Upper lobe of right lung (tissue), 1 donor: ENCODE measurements around the gene UNC5C. TPM values are rescaled to one million over a fixed set of nuclear protein-coding genes. Genes with fewer than 3 reads are reported as not detected.
A peak's percentile ranks its signal among the peaks of the same experiment; 100 is the strongest.

Source experiments
- ATAC-seq: fragments of 200-7000 bp; cut with Tn5 transposase; one replicate; pipeline ENCODE4 v1.9.1; 2020; ENCODE audit warnings: mild to moderate bottlenecking, moderate library complexity
- DNase-seq: peaks from one replicate; pipeline ENCODE4 v3.0.0-alpha.2; 2020
- H3K27ac ChIP-seq: fragments of 200-600 bp; one replicate; pipeline ENCODE4 v1.8.0; 2022
- H3K27me3 ChIP-seq: fragments of 200-600 bp; one replicate; pipeline ENCODE4 v1.8.0; 2022; ENCODE audit warnings: mild to moderate bottlenecking
- H3K36me3 ChIP-seq: fragments of 200-600 bp; one replicate; pipeline ENCODE4 v1.8.0; 2022
- H3K4me1 ChIP-seq: fragments of 200-600 bp; one replicate; pipeline ENCODE4 v1.8.0; 2022
- H3K4me3 ChIP-seq: fragments of 200-600 bp; one replicate; pipeline ENCODE4 v1.8.0; 2022; ENCODE audit warnings: mild to moderate bottlenecking
- H3K9me3 ChIP-seq: fragments of 200-600 bp; one replicate; pipeline ENCODE4 v1.8.0; 2022
- intact Hi-C: fragments of 100-400 bp; cut with DNase I; formaldehyde crosslinking; loops from one replicate; pipeline ENCODE4 v1.11.0; 2022
- total RNA-seq: library from RNA; stranded (reverse); fragmentation: NEBNext Ultra II Directional; extraction: Animal tissue kit (Norgen Biotek cat#: 25700); gene quantifications from one replicate; pipeline ENCODE4 v1.2.1, GENCODE V29; 2021
- TF ChIP-seq, protein P1 (sequence below): fragments of 200-600 bp; IDR thresholded peaks from one replicate; pipeline ENCODE4 v1.8.0; 2022; ENCODE audit warnings: antibody characterized with exemption
- donor health status: DM: no; HTN: yes; CAD: no; lungs with severe emphysema.

The UNC5C gene
- total RNA-seq, 1 donor from 2014 or later, result 6.7 TPM

- DNase-seq (no peak), ATAC-seq (no peak)
- Histone ChIP-seq H3K4me1 (no peaks in the 10 kb centered on the region), H3K27ac (no peak overlapping the region), H3K27me3 (no peaks in the 10 kb centered on the region), H3K9me3 (no peaks in the 10 kb centered on the region), H3K4me3 (no peak overlapping the region), H3K36me3 (no peaks in the 10 kb centered on the region)
- intact Hi-C loops, result no loop called here
- TF ChIP-seq, protein P1, sequence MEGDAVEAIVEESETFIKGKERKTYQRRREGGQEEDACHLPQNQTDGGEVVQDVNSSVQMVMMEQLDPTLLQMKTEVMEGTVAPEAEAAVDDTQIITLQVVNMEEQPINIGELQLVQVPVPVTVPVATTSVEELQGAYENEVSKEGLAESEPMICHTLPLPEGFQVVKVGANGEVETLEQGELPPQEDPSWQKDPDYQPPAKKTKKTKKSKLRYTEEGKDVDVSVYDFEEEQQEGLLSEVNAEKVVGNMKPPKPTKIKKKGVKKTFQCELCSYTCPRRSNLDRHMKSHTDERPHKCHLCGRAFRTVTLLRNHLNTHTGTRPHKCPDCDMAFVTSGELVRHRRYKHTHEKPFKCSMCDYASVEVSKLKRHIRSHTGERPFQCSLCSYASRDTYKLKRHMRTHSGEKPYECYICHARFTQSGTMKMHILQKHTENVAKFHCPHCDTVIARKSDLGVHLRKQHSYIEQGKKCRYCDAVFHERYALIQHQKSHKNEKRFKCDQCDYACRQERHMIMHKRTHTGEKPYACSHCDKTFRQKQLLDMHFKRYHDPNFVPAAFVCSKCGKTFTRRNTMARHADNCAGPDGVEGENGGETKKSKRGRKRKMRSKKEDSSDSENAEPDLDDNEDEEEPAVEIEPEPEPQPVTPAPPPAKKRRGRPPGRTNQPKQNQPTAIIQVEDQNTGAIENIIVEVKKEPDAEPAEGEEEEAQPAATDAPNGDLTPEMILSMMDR, result no peak
Measured at GRCh38 chr4:95212692-95213091, 336.1 kb downstream of the UNC5C start.

DNA sequence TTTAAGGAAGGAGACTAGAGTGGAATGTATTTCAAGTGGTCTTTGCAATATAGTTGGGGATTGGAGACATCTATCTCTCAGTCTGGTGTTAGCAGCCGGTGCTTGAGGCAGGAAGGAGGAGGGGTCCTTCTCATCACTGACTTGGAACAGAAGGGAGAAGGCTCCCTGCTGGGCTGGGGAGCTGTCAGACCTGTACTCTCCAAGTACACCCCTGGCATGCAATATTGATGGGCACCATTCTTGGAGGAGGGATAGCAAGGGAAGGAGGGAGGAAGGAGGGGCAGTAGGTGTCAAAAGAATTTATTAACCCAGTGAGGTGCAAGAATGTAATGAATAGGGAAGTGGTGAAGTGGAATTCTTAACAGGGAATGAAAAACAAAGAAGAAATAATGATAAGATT lies 338.8 kb downstream of the UNC5C start:
- Histone ChIP-seq H3K36me3 (no peaks in the 10 kb centered on the region), H3K9me3 (no peaks in the 10 kb centered on the region), H3K27me3 (no peaks in the 10 kb centered on the region), H3K4me1 (no peaks in the 10 kb centered on the region), H3K27ac (no peak overlapping the region), H3K4me3 (no peak overlapping the region)
- DNase-seq (no peak), ATAC-seq (no peak)
- TF ChIP-seq, protein P1, result no peak
- intact Hi-C loops, result no loop called here

DNA sequence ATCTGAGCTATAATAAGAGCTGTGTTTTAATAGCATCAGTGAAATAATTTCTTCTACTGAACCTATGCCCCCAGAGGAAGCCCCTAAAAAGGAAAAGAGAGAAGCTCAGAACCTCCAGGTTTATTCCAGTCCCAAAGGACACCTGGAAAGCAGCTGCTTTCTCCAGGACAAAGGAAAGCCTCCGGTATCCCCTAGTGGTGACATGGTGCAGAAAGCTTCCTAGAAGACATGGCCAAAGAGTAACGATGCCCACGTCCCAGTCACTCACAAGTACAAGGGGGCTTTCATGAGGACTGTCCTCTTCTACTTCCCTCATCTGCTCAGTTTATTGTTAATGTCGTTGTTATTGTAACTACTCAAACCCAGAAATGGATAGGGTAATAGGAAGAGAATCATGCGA lies 343.9 kb downstream of the UNC5C start:
- DNase-seq, result no peak
- H3K27me3 ChIP-seq, result no peaks in the 10 kb centered on the region
- intact Hi-C loops, result no loop called here
- no peak overlapping the region for H3K4me3 ChIP-seq
- H3K27ac ChIP-seq, result no peak overlapping the region
- ATAC-seq, result no peak
- no peaks in the 10 kb centered on the region for H3K4me1 ChIP-seq
- no peaks in the 10 kb centered on the region for H3K36me3 ChIP-seq
- no peaks in the 10 kb centered on the region for H3K9me3 ChIP-seq
- TF ChIP-seq, protein P1, result no peak

- TF ChIP-seq, protein P1, result no peak
- Histone ChIP-seq H3K4me1 (no peaks in the 10 kb centered on the region), H3K36me3 (no peaks in the 10 kb centered on the region), H3K27me3 (no peaks in the 10 kb centered on the region), H3K4me3 (no peak overlapping the region), H3K9me3 (no peaks in the 10 kb centered on the region), H3K27ac (no peak overlapping the region)
- intact Hi-C loops, result no loop called here
- ATAC-seq, result no peak
- no peak for DNase-seq
Measured at GRCh38 chr4:95204267-95204844, 344.4 kb downstream of the UNC5C start.

DNA sequence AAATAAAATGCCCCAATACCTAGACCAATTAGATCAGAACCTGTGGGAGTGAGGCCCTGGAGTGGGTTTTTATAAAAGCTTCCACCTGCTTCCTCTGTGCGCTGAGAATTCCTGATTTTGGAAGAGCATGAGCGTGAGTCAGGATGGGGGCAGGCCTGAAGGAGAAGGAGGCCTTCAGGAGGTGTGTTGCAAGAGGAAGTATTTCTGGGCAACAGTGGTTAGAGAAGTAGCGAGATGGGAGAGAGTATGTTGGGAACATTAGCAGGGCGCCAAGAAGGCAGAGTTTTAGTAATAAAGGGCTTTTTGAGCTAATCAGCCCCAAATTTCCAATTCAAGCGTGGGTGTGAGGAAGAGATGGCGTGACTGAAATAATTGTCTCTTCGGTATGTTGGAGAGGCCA lies 349.8 kb downstream of the UNC5C start:
- Histone ChIP-seq H3K4me3 (no peak overlapping the region), H3K9me3 (no peaks in the 10 kb centered on the region), H3K27me3 (no peaks in the 10 kb centered on the region), H3K36me3 (no peaks in the 10 kb centered on the region), H3K27ac (no peak overlapping the region), H3K4me1 (no peaks in the 10 kb centered on the region)
- TF ChIP-seq, protein P1, result no peak
- intact Hi-C loops, result no loop called here
- DNase-seq (no peak), ATAC-seq (peak; percentile 50)

DNA sequence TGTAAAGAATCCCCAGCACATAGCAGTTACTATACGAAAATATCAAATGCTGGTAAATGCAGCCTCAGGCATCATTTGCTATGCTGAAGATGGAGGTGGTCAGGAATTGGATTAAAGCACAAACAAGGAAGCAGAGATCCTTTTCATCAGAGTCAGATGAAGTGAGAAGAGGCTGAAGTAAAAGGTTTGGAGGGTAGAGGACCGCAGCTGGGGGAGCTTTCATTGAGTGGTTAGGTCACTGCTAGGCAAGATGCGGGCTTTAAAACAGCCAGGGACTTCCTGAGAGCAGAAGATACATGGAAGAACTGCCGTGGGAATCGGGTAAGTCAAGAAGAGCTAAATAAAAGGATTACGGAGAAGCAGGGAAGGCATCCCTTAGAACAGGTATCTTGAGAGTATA lies 351.4 kb downstream of the UNC5C start:
- no peaks in the 10 kb centered on the region for H3K4me1 ChIP-seq
- H3K4me3 ChIP-seq, result no peak overlapping the region
- H3K36me3 ChIP-seq, result no peaks in the 10 kb centered on the region
- no peaks in the 10 kb centered on the region for H3K27me3 ChIP-seq
- DNase-seq (no peak), ATAC-seq (no peak)
- intact Hi-C loops, result no loop called here
- H3K27ac ChIP-seq, result no peak overlapping the region
- TF ChIP-seq, protein P1, result no peak
- H3K9me3 ChIP-seq, result no peaks in the 10 kb centered on the region
